Measurements from ENCODE around the gene ARHGEF17.

ARHGEF17 gene

GRCh38 chr11:73410627-73411026 is 102.6 kb downstream of the ARHGEF17 start:
- no peak for DNase-seq (ENCODE audit: low read depth)

- DNase-seq (ENCODE audit: low read depth), result no peak
Measured at GRCh38 chr11:73411031-73411430, 103.0 kb downstream of the ARHGEF17 start.

- DNase-seq (ENCODE audit: low read depth), result no peak
Measured at GRCh38 chr11:73412308-73412707, 104.2 kb downstream of the ARHGEF17 start.

GRCh38 chr11:73413256-73413655 is 105.2 kb downstream of the ARHGEF17 start:
- DNase-seq (ENCODE audit: low read depth), result no peak

GRCh38 chr11:73414977-73415651 is 107.0 kb downstream of the ARHGEF17 start:
- DNase-seq (ENCODE audit: low read depth), result no peak

- DNase-seq (ENCODE audit: low read depth), result no peak
Measured at GRCh38 chr11:73415854-73416615, 108.0 kb downstream of the ARHGEF17 start.

- DNase-seq (ENCODE audit: low read depth), result no peak
Measured at GRCh38 chr11:73416786-73417185, 108.7 kb downstream of the ARHGEF17 start.

Measured in stimulated activated CD4-positive, alpha-beta T cell treated with anti-CD3 and anti-CD28 coated beads, Interleukin-2, amount 100 ng/mL, for 4 hours (primary cell).